ENCODE measurements around the gene TNNT3.

Gene TNNT3

DNA sequence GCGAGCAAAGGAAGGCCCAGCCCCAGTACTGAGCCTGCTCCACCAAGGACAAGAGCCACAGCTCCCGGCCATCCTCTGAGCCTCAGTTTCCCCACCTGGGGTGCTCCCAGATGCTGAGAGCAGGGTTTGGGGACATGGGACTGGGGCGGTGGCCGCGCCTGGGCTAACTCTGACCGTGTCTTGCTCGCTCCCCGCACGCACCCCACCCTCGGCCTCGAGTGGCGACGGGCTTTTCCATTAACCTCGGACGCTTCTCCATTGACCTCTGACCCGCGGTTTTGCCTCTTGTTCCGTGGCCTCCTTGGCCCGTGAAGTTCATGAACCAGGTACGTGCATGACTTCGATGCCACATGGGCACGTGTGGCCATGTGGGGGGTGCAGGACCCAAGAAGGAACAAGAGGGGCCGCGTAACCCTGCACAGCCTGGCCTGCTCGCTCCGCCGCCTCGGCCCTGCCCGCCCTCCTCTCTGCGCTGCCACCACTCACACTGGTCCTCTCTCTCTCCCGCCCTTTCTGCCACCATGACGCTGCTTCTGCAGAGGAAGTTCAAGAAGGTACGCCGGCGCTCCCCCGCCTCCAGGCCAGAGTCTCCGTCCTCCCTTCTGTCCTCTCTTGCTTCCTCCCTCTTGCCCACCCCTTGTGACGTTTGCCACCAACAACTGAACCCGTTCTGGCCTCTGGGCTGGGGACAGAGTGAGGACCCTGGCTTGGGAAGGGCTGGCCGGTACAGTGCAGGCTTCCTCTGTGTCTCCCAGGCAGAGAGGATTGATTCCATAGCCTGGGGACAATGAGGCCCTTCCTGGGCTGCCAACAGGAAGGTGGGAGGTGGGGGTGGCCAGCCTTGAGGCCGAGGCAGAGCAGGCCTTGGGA, 6.9 kb downstream of the TNNT3 start:
- TF ChIP-seq POLR2A (IDR thresholded peaks at IDR 0.05; ENCODE audit: low read length) (no peak), GATA1 (IDR thresholded peaks at IDR 0.05; ENCODE audit: low read depth, low read length) (no peak)
- no peak for DNase-seq

- TF ChIP-seq POLR2A (IDR thresholded peaks at IDR 0.05; ENCODE audit: low read length) (no peak), GATA1 (IDR thresholded peaks at IDR 0.05; ENCODE audit: low read depth, low read length) (no peak)
Observed at GRCh38 chr11:1927026-1927847, 7.7 kb downstream of the TNNT3 start.

GRCh38 chr11:1927848-1928469, 8.5 kb downstream of the TNNT3 start:
- no peak for DNase-seq
- no peak for TF ChIP-seq POLR2A (IDR thresholded peaks at IDR 0.05; ENCODE audit: low read length)
- no peak for TF ChIP-seq GATA1 (IDR thresholded peaks at IDR 0.05; ENCODE audit: low read depth, low read length)

More at GRCh38 chr11:1927026-1927847, 7.7 kb downstream of the TNNT3 start:
- DNase-seq = no peak

GRCh38 chr11:1928470-1928890, 9.0 kb downstream of the TNNT3 start:
- no peak for DNase-seq
- TF ChIP-seq GATA1 (IDR thresholded peaks at IDR 0.05; ENCODE audit: low read depth, low read length) = no peak
- TF ChIP-seq POLR2A (IDR thresholded peaks at IDR 0.05; ENCODE audit: low read length) = no peak

DNA sequence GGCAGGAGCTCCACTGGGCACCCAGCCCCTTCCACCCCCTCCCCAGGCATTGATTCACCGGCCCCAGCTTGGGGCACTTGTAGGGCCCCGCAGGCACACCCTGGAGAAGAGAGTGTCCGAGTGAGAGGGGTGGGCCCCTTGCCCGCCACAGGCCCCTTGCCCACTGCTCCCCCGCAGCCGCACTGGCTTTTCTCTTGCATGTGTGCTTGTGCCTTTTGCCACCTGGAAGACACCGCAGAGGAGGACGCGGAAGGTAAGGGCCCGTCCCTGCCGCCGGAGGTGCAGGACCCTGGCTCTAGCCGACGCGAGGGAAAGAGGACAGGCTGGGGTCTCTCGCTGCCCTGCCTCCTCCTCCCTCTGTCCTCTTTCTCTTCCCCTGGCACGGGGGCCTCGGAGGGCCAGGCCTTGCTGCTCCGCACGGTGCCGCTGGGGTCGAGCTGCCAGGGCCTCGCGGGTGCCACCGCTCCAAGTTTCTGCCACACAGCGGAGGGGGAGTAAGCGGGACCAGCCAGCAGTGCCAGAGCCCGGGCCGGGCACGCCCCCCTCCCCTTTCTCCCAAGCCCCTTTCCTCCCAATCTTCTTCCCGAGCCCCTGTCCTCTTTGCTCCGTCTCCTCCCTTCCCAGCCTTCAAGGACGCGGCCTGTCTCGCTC, 9.5 kb downstream of the TNNT3 start:
- no peak for TF ChIP-seq POLR2A (IDR thresholded peaks at IDR 0.05; ENCODE audit: low read length)
- no peak for TF ChIP-seq GATA1 (IDR thresholded peaks at IDR 0.05; ENCODE audit: low read depth, low read length)
- no peak for DNase-seq

DNA sequence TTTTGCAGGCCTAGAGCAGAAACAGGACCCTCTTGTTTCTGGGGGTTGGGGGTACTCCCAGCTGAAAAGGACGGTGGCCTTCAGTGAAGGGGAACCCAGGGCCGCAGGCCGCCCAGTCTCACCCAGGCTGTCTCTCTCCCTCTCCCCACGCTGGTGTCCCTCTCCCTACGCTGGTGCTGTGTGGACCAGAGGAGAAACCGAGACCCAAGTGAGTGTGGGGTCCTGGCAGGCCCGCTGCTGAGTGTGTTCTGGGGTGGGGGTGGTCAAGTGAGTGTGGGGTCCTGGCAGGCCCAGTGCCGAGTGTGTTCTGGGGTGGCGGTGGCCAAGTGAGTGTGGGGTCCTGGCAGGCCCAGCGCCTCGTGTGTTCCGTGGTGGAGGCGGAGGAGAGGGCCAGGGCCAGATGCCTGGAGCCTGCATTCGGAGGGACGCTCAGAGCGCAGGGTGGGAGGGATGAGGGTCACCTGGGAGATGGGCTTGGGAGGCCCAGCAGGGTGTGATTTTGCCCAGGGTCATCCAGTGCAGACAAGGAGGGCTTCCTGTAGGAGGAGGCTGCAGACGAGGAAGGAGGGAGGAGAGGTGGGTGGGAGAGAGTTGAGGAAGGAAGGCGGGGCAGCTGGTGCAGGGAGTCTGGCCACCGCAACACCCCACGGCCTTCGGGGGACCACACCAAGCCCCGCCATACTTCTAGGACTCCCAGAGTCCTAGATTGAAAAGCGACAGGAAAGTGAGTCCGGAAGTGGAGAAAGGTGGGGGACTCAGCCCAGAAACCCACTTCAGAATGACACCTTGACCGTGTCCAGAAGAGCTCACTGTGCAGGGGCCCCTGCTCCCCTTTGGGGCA, 10.3 kb downstream of the TNNT3 start:
- no peak for DNase-seq
- TF ChIP-seq GATA1 (IDR thresholded peaks at IDR 0.05; ENCODE audit: low read depth, low read length) = no peak
- TF ChIP-seq POLR2A (IDR thresholded peaks at IDR 0.05; ENCODE audit: low read length) = no peak

GRCh38 chr11:1930462-1930830, 10.9 kb downstream of the TNNT3 start:
- no peak for TF ChIP-seq GATA1 (IDR thresholded peaks at IDR 0.05; ENCODE audit: low read depth, low read length)
- DNase-seq = no peak

DNA sequence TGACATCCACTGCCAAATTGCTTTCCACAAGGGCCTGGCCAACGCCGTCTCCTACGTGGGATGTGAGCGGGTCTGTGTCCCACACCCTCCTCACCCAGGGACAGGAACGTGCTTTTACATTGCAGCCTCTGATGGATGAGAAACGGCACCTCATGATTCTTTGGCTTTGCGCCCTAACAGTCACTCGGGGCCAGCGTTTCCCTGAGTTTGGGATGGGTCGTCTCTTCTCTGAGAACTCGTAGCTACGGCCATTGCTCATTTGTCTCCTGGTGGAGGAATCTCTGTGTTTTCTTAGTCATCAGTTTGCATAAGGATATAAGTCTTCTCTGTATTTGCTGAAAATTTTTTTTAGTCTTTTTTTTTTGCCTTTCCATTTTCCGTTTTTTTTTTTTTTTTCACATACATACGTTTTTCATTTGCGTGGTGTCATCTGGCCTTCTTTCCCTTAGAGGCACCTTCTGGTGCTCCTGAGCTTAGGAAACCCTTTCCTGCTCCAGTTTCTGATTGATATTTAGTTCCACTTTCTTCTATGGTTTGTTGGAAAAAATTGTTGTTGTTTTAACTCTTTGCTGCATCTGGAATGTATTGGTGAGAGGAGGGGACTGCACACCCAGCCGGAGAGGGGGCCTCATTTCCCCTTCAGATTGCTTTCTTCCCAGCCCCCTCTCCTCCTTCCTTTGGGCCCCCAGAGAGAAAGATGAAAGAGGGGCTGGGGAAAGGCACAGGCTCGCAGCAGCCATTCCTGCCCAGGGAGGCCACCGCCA, 12.0 kb downstream of the TNNT3 start:
- no peak for DNase-seq
- TF ChIP-seq POLR2A (IDR thresholded peaks at IDR 0.05; ENCODE audit: low read length) (peak; percentile 28), GATA1 (IDR thresholded peaks at IDR 0.05; ENCODE audit: low read depth, low read length) (no peak)

GRCh38 chr11:1932105-1932480, 12.6 kb downstream of the TNNT3 start:
- no peak for DNase-seq
- TF ChIP-seq POLR2A (IDR thresholded peaks at IDR 0.05; ENCODE audit: low read length) = no peak
- no peak for TF ChIP-seq GATA1 (IDR thresholded peaks at IDR 0.05; ENCODE audit: low read depth, low read length)

DNA sequence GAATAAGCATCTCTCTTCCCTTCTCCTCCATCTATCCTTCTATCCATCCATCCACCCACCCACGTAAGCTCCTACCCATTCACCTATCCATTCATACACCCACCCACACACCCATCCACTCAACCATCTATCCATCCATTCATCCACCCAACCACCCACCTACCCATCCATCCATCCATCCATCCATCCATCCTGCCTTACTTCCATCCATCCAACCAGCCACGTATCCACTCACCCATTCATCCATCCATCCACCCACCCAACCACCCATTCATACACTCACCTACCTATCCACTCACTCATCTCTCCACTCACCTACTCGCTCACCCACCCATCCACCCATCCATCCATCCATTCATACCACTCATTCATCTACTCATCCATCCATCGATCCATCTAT, 13.2 kb downstream of the TNNT3 start:
- no peak for DNase-seq
- no peak for TF ChIP-seq POLR2A (IDR thresholded peaks at IDR 0.05; ENCODE audit: low read length)
- no peak for TF ChIP-seq GATA1 (IDR thresholded peaks at IDR 0.05; ENCODE audit: low read depth, low read length)

DNA sequence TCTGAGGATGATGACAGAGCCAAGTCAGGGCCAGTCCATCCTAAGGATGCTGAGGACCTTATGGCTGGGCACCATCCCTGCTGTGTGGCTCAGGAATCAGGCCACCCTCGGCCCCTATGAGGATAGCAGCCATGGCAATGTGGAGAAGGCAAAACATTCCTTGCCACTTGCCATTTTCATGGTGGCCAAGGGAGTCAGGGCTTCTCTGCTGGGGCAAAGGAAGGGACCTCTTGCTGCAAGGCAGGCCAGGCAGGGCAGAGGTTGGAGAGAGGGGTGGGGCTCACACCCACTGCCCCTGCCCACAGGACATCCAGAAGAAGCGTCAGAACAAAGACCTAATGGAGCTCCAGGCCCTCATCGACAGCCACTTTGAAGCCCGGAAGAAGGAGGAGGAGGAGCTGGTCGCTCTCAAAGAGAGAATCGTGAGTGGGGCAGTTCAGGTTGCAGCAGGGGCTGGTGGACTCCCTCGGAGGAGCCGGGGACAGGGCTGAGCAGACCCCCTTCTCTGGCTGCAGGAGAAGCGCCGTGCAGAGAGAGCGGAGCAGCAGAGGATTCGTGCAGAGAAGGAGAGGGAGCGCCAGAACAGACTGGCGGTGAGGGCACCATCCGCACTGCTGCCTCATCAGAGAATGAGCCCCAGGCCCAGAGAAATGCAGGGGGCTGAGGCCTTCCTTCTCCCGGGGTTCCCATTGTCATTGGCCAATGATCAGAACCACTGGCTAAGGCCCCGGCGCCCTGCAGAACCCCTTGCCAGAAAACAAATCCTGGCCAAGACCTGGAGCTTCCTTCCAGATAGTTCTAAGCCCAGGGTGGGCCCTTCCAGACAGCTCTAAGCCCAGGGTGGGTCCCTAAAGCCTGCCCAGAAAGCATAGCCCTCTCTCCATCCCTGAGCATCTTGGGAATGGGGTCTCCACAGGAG, 14.2 kb downstream of the TNNT3 start:
- DNase-seq = no peak
- TF ChIP-seq POLR2A (IDR thresholded peaks at IDR 0.05; ENCODE audit: low read length) (no peak), GATA1 (IDR thresholded peaks at IDR 0.05; ENCODE audit: low read depth, low read length) (no peak)
